OCI-LY3 (cell line): ENCODE data around the gene BCDIN3D.

ENCODE experiments used
- CTCF ChIP-seq: fragments of 200-600, 300-600 bp; sonication (generic); IDR thresholded peaks from 2 replicates; pipeline ENCODE4 v1.5.1; 2014; ENCODE audit warnings: antibody characterized with exemption, low read length, low read depth
- EZH2phosphoT487 ChIP-seq: fragments of 200-600 bp; shearing (Covaris generic); IDR thresholded peaks from 2 replicates; pipeline ENCODE4 v1.6.1; 2018; ENCODE audit warnings: antibody characterized with exemption, mixed run types, low read depth

GRCh38 chr12:49796606-49797448 is 46.1 kb downstream of the BCDIN3D start:
- TF ChIP-seq CTCF (no peak), EZH2phosphoT487 (no peak)
